ENCODE results near the gene JMJD6.
"Not testable (repeated sequence)": the region's sequence is repeated elsewhere in the genome, so short reads cannot be mapped to it uniquely, and the experiment has no call there.

The JMJD6 gene

GRCh38 chr17:76714336-76714735 lies 12.1 kb downstream of the JMJD6 start:
- H3K4me3 ChIP-seq (ENCODE audit: low read depth, low read length), result no peak overlapping the region
- TF ChIP-seq, protein P1, sequence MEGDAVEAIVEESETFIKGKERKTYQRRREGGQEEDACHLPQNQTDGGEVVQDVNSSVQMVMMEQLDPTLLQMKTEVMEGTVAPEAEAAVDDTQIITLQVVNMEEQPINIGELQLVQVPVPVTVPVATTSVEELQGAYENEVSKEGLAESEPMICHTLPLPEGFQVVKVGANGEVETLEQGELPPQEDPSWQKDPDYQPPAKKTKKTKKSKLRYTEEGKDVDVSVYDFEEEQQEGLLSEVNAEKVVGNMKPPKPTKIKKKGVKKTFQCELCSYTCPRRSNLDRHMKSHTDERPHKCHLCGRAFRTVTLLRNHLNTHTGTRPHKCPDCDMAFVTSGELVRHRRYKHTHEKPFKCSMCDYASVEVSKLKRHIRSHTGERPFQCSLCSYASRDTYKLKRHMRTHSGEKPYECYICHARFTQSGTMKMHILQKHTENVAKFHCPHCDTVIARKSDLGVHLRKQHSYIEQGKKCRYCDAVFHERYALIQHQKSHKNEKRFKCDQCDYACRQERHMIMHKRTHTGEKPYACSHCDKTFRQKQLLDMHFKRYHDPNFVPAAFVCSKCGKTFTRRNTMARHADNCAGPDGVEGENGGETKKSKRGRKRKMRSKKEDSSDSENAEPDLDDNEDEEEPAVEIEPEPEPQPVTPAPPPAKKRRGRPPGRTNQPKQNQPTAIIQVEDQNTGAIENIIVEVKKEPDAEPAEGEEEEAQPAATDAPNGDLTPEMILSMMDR (IDR thresholded peaks at IDR 0.05; ENCODE audit: low read depth, low read length), result no peak

GRCh38 chr17:76713765-76714164 lies 12.6 kb downstream of the JMJD6 start:
- TF ChIP-seq, protein P1 (IDR thresholded peaks at IDR 0.05; ENCODE audit: low read depth, low read length), result no peak

DNA sequence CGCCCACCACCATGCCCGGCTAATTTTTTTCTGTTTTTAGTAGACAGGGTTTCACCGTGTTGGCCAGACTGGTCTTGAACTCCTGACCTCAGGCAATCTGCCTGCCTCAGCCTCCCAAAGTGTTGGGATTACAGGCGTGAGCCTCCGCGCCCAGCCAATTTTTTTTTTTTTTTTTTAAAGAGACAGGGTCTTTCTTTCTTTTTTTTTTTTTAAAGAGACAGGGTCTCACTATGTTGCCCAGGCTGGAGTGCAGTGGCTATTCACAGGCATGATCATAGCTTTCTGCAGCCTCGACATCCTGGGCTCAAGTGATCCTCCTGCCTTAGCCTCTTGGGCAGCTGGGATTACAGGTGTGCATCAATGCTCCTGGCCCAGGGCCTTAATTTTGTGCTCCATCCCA lies 14.1 kb downstream of the JMJD6 start:
- not testable (repeated sequence) for H3K4me3 ChIP-seq (ENCODE audit: low read depth, low read length)

More at GRCh38 chr17:76713765-76714164, 12.6 kb downstream of the JMJD6 start:
- H3K4me3 ChIP-seq (ENCODE audit: low read depth, low read length), result no peak overlapping the region

- TF ChIP-seq, protein P1 (IDR thresholded peaks at IDR 0.05; ENCODE audit: low read depth, low read length), result no peak
- H3K4me3 ChIP-seq (ENCODE audit: low read depth, low read length), result peak within 1 kb of the TSS; percentile 71
These were observed 15.4 kb downstream of the JMJD6 start, which contains the start of gene MXRA7 for GRCh38 chr17:76710863-76711611. TSS of gene MXRA7 (minus strand) at chr17:76710965. CDS start at chr17:76710946, 19 bp downstream.

GRCh38 chr17:76709951-76710862 lies 16.2 kb downstream of the JMJD6 start:
- peak overlapping the region; percentile 71 for H3K4me3 ChIP-seq (ENCODE audit: low read depth, low read length)

DNA sequence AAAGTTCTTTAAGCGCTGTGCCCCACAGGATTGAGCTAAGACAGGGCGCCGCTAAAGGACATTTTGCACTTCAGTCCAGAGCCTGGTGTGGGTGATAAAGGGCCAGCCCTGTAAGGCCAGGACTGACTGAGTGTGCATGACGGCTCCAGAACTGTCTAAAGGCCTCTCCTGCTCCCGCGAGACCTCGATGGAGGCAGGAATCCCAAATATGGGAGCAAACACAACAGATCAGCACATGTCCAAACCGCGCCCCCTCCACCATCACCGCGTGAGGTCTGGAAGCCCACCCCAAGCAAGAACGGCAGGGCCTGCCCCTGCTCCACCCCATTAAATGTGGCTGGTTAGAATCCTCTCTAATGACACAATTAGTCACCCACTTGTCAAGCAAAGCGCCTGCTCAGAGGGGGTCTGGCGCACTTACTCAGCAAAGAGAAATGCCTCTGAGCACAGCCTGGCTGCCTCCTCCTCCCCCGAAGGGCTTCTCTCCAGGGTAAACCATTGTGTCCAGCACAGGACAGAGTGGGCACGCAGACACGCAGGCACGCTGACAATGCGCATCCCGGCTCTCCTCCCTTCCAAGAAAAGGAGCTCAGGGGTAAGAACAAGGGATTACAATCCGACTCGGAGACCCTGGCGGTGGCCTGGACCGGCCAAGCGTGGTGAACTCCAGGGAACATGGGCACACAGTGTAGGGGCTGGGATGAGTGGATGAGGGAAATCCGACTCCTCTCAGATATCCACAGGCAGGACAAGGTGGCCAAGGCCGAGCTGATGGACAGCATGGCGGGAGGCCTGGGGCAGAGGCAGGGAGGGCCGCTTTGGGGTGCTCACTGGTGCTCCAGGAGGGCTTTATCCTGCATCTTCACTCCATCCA lies 17.1 kb downstream of the JMJD6 start:
- peak overlapping the region; percentile 71 for H3K4me3 ChIP-seq (ENCODE audit: low read depth, low read length)
- TF ChIP-seq, protein P1 (IDR thresholded peaks at IDR 0.05; ENCODE audit: low read depth, low read length), result no peak

GRCh38 chr17:76707985-76708807 lies 18.2 kb downstream of the JMJD6 start:
- TF ChIP-seq, protein P1 (IDR thresholded peaks at IDR 0.05; ENCODE audit: low read depth, low read length), result no peak
- peak overlapping the region; percentile 71 for H3K4me3 ChIP-seq (ENCODE audit: low read depth, low read length)

Data from WI38 (cell line).